ENCODE data around the gene NOX1.

Gene NOX1

GRCh38 chrX:100868273-100868672 lies 5.9 kb downstream of the NOX1 start:
- Histone ChIP-seq H3K27me3 (ENCODE audit: low read depth, low read length) (no peaks in the 10 kb centered on the region), H3K9me3 (ENCODE audit: control insufficient read depth in 1 of 2, low read length in 2 of 2) (no peaks in the 10 kb centered on the region), H3K4me1 (ENCODE audit: control insufficient read depth in 1 of 2, insufficient read depth in 2 of 2, low read length in 2 of 2) (no peaks in the 10 kb centered on the region), H3K36me3 (ENCODE audit: control insufficient read depth in 1 of 2, insufficient read depth in 2 of 2, low read length in 2 of 2) (no peaks in the 10 kb centered on the region), H3K4me3 (ENCODE audit: low read depth in 1 of 2, low read length in 2 of 2) (no peak overlapping the region), H3K27ac (ENCODE audit: low read length) (no peak overlapping the region)

GRCh38 chrX:100864657-100865391 lies 9.3 kb downstream of the NOX1 start:
- Histone ChIP-seq H3K9me3 (ENCODE audit: control insufficient read depth in 1 of 2, low read length in 2 of 2) (no peaks in the 10 kb centered on the region), H3K36me3 (ENCODE audit: control insufficient read depth in 1 of 2, insufficient read depth in 2 of 2, low read length in 2 of 2) (no peaks in the 10 kb centered on the region), H3K27ac (ENCODE audit: low read length) (no peak overlapping the region), H3K4me3 (ENCODE audit: low read depth in 1 of 2, low read length in 2 of 2) (no peak overlapping the region), H3K4me1 (ENCODE audit: control insufficient read depth in 1 of 2, insufficient read depth in 2 of 2, low read length in 2 of 2) (no peaks in the 10 kb centered on the region), H3K27me3 (ENCODE audit: low read depth, low read length) (no peaks in the 10 kb centered on the region)

GRCh38 chrX:100863326-100863864 lies 10.8 kb downstream of the NOX1 start:
- no peaks in the 10 kb centered on the region for H3K27me3 ChIP-seq (ENCODE audit: low read depth, low read length)
- no peaks in the 10 kb centered on the region for H3K9me3 ChIP-seq (ENCODE audit: control insufficient read depth in 1 of 2, low read length in 2 of 2)

GRCh38 chrX:100852810-100853209 lies 21.3 kb downstream of the NOX1 start:
- no peak overlapping the region for H3K27ac ChIP-seq (ENCODE audit: low read length)
- no peaks in the 10 kb centered on the region for H3K9me3 ChIP-seq (ENCODE audit: control insufficient read depth in 1 of 2, low read length in 2 of 2)

More at GRCh38 chrX:100863326-100863864, 10.8 kb downstream of the NOX1 start:
- Histone ChIP-seq H3K36me3 (ENCODE audit: control insufficient read depth in 1 of 2, insufficient read depth in 2 of 2, low read length in 2 of 2) (no peaks in the 10 kb centered on the region), H3K4me3 (ENCODE audit: low read depth in 1 of 2, low read length in 2 of 2) (no peak overlapping the region), H3K27ac (ENCODE audit: low read length) (no peak overlapping the region), H3K4me1 (ENCODE audit: control insufficient read depth in 1 of 2, insufficient read depth in 2 of 2, low read length in 2 of 2) (no peaks in the 10 kb centered on the region)

GRCh38 chrX:100850317-100850716 lies 23.8 kb downstream of the NOX1 start:
- Histone ChIP-seq H3K27me3 (ENCODE audit: low read depth, low read length) (no peaks in the 10 kb centered on the region), H3K4me1 (ENCODE audit: control insufficient read depth in 1 of 2, insufficient read depth in 2 of 2, low read length in 2 of 2) (no peaks in the 10 kb centered on the region), H3K36me3 (ENCODE audit: control insufficient read depth in 1 of 2, insufficient read depth in 2 of 2, low read length in 2 of 2) (no peaks in the 10 kb centered on the region), H3K4me3 (ENCODE audit: low read depth in 1 of 2, low read length in 2 of 2) (no peak overlapping the region), H3K9me3 (ENCODE audit: control insufficient read depth in 1 of 2, low read length in 2 of 2) (no peaks in the 10 kb centered on the region), H3K27ac (ENCODE audit: low read length) (no peak overlapping the region)

More at GRCh38 chrX:100852810-100853209, 21.3 kb downstream of the NOX1 start:
- no peaks in the 10 kb centered on the region for H3K36me3 ChIP-seq (ENCODE audit: control insufficient read depth in 1 of 2, insufficient read depth in 2 of 2, low read length in 2 of 2)
- H3K4me1 ChIP-seq (ENCODE audit: control insufficient read depth in 1 of 2, insufficient read depth in 2 of 2, low read length in 2 of 2) = no peaks in the 10 kb centered on the region
- no peak overlapping the region for H3K4me3 ChIP-seq (ENCODE audit: low read depth in 1 of 2, low read length in 2 of 2)
- H3K27me3 ChIP-seq (ENCODE audit: low read depth, low read length) = no peaks in the 10 kb centered on the region

GRCh38 chrX:100831219-100831946 lies 42.8 kb downstream of the NOX1 start:
- H3K27me3 ChIP-seq (ENCODE audit: low read depth, low read length) = no peaks in the 10 kb centered on the region
- peaks cover 39 to 40% of the 10 kb centered on the region in 2 donors for H3K36me3 ChIP-seq (ENCODE audit: control insufficient read depth in 1 of 2, insufficient read depth in 2 of 2, low read length in 2 of 2)
- H3K9me3 ChIP-seq (ENCODE audit: control insufficient read depth in 1 of 2, low read length in 2 of 2) = no peaks in the 10 kb centered on the region
- H3K4me1 ChIP-seq (ENCODE audit: control insufficient read depth in 1 of 2, insufficient read depth in 2 of 2, low read length in 2 of 2) = no peaks in the 10 kb centered on the region
- H3K27ac ChIP-seq (ENCODE audit: low read length) = no peak overlapping the region
- no peak overlapping the region for H3K4me3 ChIP-seq (ENCODE audit: low read depth in 1 of 2, low read length in 2 of 2)

- Histone ChIP-seq H3K27me3 (ENCODE audit: low read depth, low read length) (no peaks in the 10 kb centered on the region), H3K4me1 (ENCODE audit: control insufficient read depth in 1 of 2, insufficient read depth in 2 of 2, low read length in 2 of 2) (no peaks in the 10 kb centered on the region), H3K36me3 (ENCODE audit: control insufficient read depth in 1 of 2, insufficient read depth in 2 of 2, low read length in 2 of 2) (peaks cover 39 to 40% of the 10 kb centered on the region in 2 donors), H3K9me3 (ENCODE audit: control insufficient read depth in 1 of 2, low read length in 2 of 2) (no peaks in the 10 kb centered on the region), H3K4me3 (ENCODE audit: low read depth in 1 of 2, low read length in 2 of 2) (no peak overlapping the region), H3K27ac (ENCODE audit: low read length) (no peak overlapping the region)
These were observed 43.6 kb downstream of the NOX1 start for GRCh38 chrX:100830547-100830946.

GRCh38 chrX:100830143-100830542 lies 44.0 kb downstream of the NOX1 start:
- H3K4me1 ChIP-seq (ENCODE audit: control insufficient read depth in 1 of 2, insufficient read depth in 2 of 2, low read length in 2 of 2) = no peaks in the 10 kb centered on the region
- H3K4me3 ChIP-seq (ENCODE audit: low read depth in 1 of 2, low read length in 2 of 2) = no peak overlapping the region
- peaks cover 39 to 40% of the 10 kb centered on the region in 2 donors for H3K36me3 ChIP-seq (ENCODE audit: control insufficient read depth in 1 of 2, insufficient read depth in 2 of 2, low read length in 2 of 2)
- no peak overlapping the region for H3K27ac ChIP-seq (ENCODE audit: low read length)
- H3K27me3 ChIP-seq (ENCODE audit: low read depth, low read length) = no peaks in the 10 kb centered on the region
- H3K9me3 ChIP-seq (ENCODE audit: control insufficient read depth in 1 of 2, low read length in 2 of 2) = no peaks in the 10 kb centered on the region

GRCh38 chrX:100829730-100830129 lies 44.4 kb downstream of the NOX1 start:
- Histone ChIP-seq H3K9me3 (ENCODE audit: control insufficient read depth in 1 of 2, low read length in 2 of 2) (no peaks in the 10 kb centered on the region), H3K4me1 (ENCODE audit: control insufficient read depth in 1 of 2, insufficient read depth in 2 of 2, low read length in 2 of 2) (no peaks in the 10 kb centered on the region), H3K4me3 (ENCODE audit: low read depth in 1 of 2, low read length in 2 of 2) (no peak overlapping the region), H3K27me3 (ENCODE audit: low read depth, low read length) (no peaks in the 10 kb centered on the region), H3K36me3 (ENCODE audit: control insufficient read depth in 1 of 2, insufficient read depth in 2 of 2, low read length in 2 of 2) (peaks cover 39 to 40% of the 10 kb centered on the region in 2 donors), H3K27ac (ENCODE audit: low read length) (no peak overlapping the region)

GRCh38 chrX:100819837-100820666 lies 54.1 kb downstream of the NOX1 start, which contains the start of gene CSTF2:
Gene CSTF2, plus strand, starts transcription at chrX:100820391. Its CDS starts 26 bp downstream, at chrX:100820417.
- H3K4me3 ChIP-seq (ENCODE audit: low read depth in 1 of 2, low read length in 2 of 2) = peak within 1 kb of the TSS; percentile 88 to 89
- H3K9me3 ChIP-seq (ENCODE audit: control insufficient read depth in 1 of 2, low read length in 2 of 2) = no peaks in the 10 kb centered on the region
- no peaks in the 10 kb centered on the region for H3K27me3 ChIP-seq (ENCODE audit: low read depth, low read length)
- H3K36me3 ChIP-seq (ENCODE audit: control insufficient read depth in 1 of 2, insufficient read depth in 2 of 2, low read length in 2 of 2) = peaks cover 14% of the 10 kb centered on the region in 2 donors
- peak within 1 kb of the TSS; percentile 72 for H3K27ac ChIP-seq (ENCODE audit: low read length)
- H3K4me1 ChIP-seq (ENCODE audit: control insufficient read depth in 1 of 2, insufficient read depth in 2 of 2, low read length in 2 of 2) = peaks cover 0 to 7% of the 10 kb centered on the region in 2 donors

- H3K9me3 ChIP-seq (ENCODE audit: control insufficient read depth in 1 of 2, low read length in 2 of 2) = no peaks in the 10 kb centered on the region
- peaks cover 0 to 7% of the 10 kb centered on the region in 2 donors for H3K4me1 ChIP-seq (ENCODE audit: control insufficient read depth in 1 of 2, insufficient read depth in 2 of 2, low read length in 2 of 2)
- peaks cover 14% of the 10 kb centered on the region in 2 donors for H3K36me3 ChIP-seq (ENCODE audit: control insufficient read depth in 1 of 2, insufficient read depth in 2 of 2, low read length in 2 of 2)
- H3K27me3 ChIP-seq (ENCODE audit: low read depth, low read length) = no peaks in the 10 kb centered on the region
- peak overlapping the region; percentile 88 to 89 for H3K4me3 ChIP-seq (ENCODE audit: low read depth in 1 of 2, low read length in 2 of 2)
- peak overlapping the region; percentile 72 for H3K27ac ChIP-seq (ENCODE audit: low read length)
These were observed 54.7 kb downstream of the NOX1 start for GRCh38 chrX:100819534-100819836.

Measured in muscle layer of duodenum (tissue), 2 donors.